Measurements from ENCODE around the gene HUWE1.

GRCh38 chrX:53621418-53621986, 65.0 kb downstream of the HUWE1 start:
- no peak for TF ChIP-seq CTCF (IDR thresholded peaks at IDR 0.05)
- no peak for TF ChIP-seq POLR2AphosphoS5 (IDR thresholded peaks at IDR 0.05)
- no peak for TF ChIP-seq POLR2A (IDR thresholded peaks at IDR 0.05)
- TF ChIP-seq EP300 (IDR thresholded peaks at IDR 0.05), result no peak

Data from upper lobe of left lung (tissue), 4 donors.